GM23338 (cell line): ENCODE data around the gene ELAPOR1.

Source experiments
- CTCF ChIP-seq, 2 experiments: fragments of 200-600 bp in 1 of 2; sonication (generic) in 1 of 2; conservative IDR thresholded peaks; 2 replicates each; pipeline versions ENCODE4 v1.5.1 to v1.6.1; 2016 to 2017; ENCODE audit warnings: antibody characterized with exemption in 2 of 2, low read depth in 2 of 2, mild to moderate bottlenecking in 2 of 2, moderate library complexity in 1 of 2
- EZH2 ChIP-seq: fragments of 200-600 bp; sonication (generic); IDR thresholded peaks from one replicate; pipeline ENCODE4 v1.8.0; 2017; ENCODE audit warnings: antibody characterized with exemption, mild to moderate bottlenecking, low read depth; ENCODE audit not compliant: unreplicated experiment
- EZH2phosphoT487 ChIP-seq: fragments of 200-600 bp; sonication (generic); IDR thresholded peaks from one replicate; pipeline ENCODE4 v1.8.1; 2018; ENCODE audit warnings: antibody characterized with exemption; ENCODE audit not compliant: unreplicated experiment
- POLR2AphosphoS5 ChIP-seq: IDR thresholded peaks from 2 replicates; pipeline ENCODE4 v1.6.1; 2016; ENCODE audit warnings: antibody characterized with exemption, low read depth
- REST ChIP-seq: IDR thresholded peaks from one replicate; pipeline ENCODE4 v1.6.1; 2018; ENCODE audit warnings: antibody characterized with exemption; ENCODE audit not compliant: unreplicated experiment
- ZNF114 ChIP-seq: fragments of 250-450 bp; sonication (Bioruptor Pico); IDR thresholded peaks from 2 replicates; pipeline ENCODE4 v1.5.0; 2020; ENCODE audit warnings: mild to moderate bottlenecking, moderate library complexity

- TF ChIP-seq CTCF (conservative IDR thresholded peaks at IDR 0.05; ENCODE audit: low read depth in 2 of 2) (no peak), POLR2AphosphoS5 (no peak), EZH2 (no peak), ZNF114 (CRISPR knock-in tag) (no peak), REST (no peak), EZH2phosphoT487 (no peak)
These were observed 22.7 kb upstream of the ELAPOR1 start for GRCh38 chr1:109091078-109091838.
